Mesenchymal stem cell (in vitro differentiated cells and primary cell): Measurements from ENCODE around the gene SMTN.

Experiments
- DNase-seq: peaks from one replicate; pipeline ENCODE4 v3.0.0-alpha.2; 2013
- H2AFZ ChIP-seq: one replicate; pipeline ENCODE4 v1.6.1; 2013; ENCODE audit warnings: low read depth, mild to moderate bottlenecking, control low read depth, inconsistent platforms, low read length, moderate library complexity
- H2AK5ac ChIP-seq: 2 replicates; pipeline ENCODE4 v1.6.1; 2013; ENCODE audit warnings: low read length, moderate library complexity, mild to moderate bottlenecking, inconsistent platforms; ENCODE audit not compliant: severe bottlenecking
- H2BK120ac ChIP-seq: one replicate; pipeline ENCODE4 v1.6.1; 2013; ENCODE audit warnings: low read depth, mild to moderate bottlenecking, inconsistent platforms, low read length, moderate library complexity
- H2BK12ac ChIP-seq, 2 experiments: one replicate each; pipeline ENCODE4 v1.6.1; 2013; ENCODE audit warnings: inconsistent platforms in 2 of 2, low read length in 2 of 2, mild to moderate bottlenecking in 2 of 2, moderate library complexity in 2 of 2, control low read depth in 1 of 2
- H2BK15ac ChIP-seq: one replicate; pipeline ENCODE4 v1.6.1; 2013; ENCODE audit warnings: mild to moderate bottlenecking, low read depth, inconsistent platforms; ENCODE audit not compliant: poor library complexity, severe bottlenecking
- H2BK5ac ChIP-seq: 2 replicates; pipeline ENCODE4 v1.6.1; 2013; ENCODE audit warnings: low read depth, mild to moderate bottlenecking, low read length, control low read depth, inconsistent platforms; ENCODE audit not compliant: poor library complexity, severe bottlenecking
- H3K14ac ChIP-seq, 2 experiments: one replicate each; pipeline ENCODE4 v1.6.1; 2013; ENCODE audit warnings: inconsistent platforms in 2 of 2, low read length in 2 of 2, control low read depth in 1 of 2, mild to moderate bottlenecking in 1 of 2, moderate library complexity in 1 of 2
- H3K18ac ChIP-seq, 2 experiments: one replicate each; pipeline ENCODE4 v1.6.1; 2013; ENCODE audit warnings: inconsistent platforms in 2 of 2, low read length in 2 of 2, control low read depth in 1 of 2, low read depth in 1 of 2, mild to moderate bottlenecking in 1 of 2
- H3K23ac ChIP-seq, 2 experiments: one replicate each; pipeline ENCODE4 v1.6.1; 2013; ENCODE audit warnings: inconsistent platforms in 2 of 2, low read length in 2 of 2, mild to moderate bottlenecking in 2 of 2, moderate library complexity in 2 of 2, control low read depth in 1 of 2
- H3K27ac ChIP-seq: 2 replicates; pipeline ENCODE4 v1.5.1; 2013; ENCODE audit warnings: mild to moderate bottlenecking, moderate library complexity, low read length, control low read depth, inconsistent platforms; ENCODE audit not compliant: poor library complexity, severe bottlenecking
- H3K27me3 ChIP-seq, 2 experiments: 2 replicates each; pipeline versions ENCODE4 v1.6.1 to v1.7.0; 2013; ENCODE audit warnings: low read length in 2 of 2, mild to moderate bottlenecking in 2 of 2, moderate library complexity in 2 of 2, control low read depth in 1 of 2, inconsistent platforms in 1 of 2; ENCODE audit not compliant: control insufficient read depth in 1 of 2, insufficient read depth in 1 of 2
- H3K36me3 ChIP-seq, 2 experiments: 2 replicates each; pipeline versions ENCODE4 v1.6.1 to v1.7.0; 2013; ENCODE audit warnings: low read length in 2 of 2, control low read depth in 1 of 2, inconsistent platforms in 1 of 2, low read depth in 1 of 2, mild to moderate bottlenecking in 1 of 2; ENCODE audit not compliant: insufficient read depth in 2 of 2, control insufficient read depth in 1 of 2
- H3K4ac ChIP-seq, 2 experiments: one replicate each; pipeline ENCODE4 v1.6.1; 2013; ENCODE audit warnings: inconsistent platforms in 2 of 2, low read length in 2 of 2, mild to moderate bottlenecking in 2 of 2, moderate library complexity in 2 of 2, control low read depth in 1 of 2, low read depth in 1 of 2
- H3K4me1 ChIP-seq: 2 replicates; pipeline ENCODE4 v1.6.1; 2013; ENCODE audit warnings: low read depth, low read length, control low read depth; ENCODE audit not compliant: control insufficient read depth, insufficient read depth
- H3K4me2 ChIP-seq: 2 replicates; pipeline ENCODE4 v1.6.1; 2013; ENCODE audit warnings: low read length, mild to moderate bottlenecking, inconsistent platforms; ENCODE audit not compliant: poor library complexity, severe bottlenecking
- H3K4me3 ChIP-seq, 2 experiments: 2 replicates each; pipeline versions ENCODE4 v1.5.1 to v1.7.0; 2013; ENCODE audit warnings: low read length in 2 of 2, mild to moderate bottlenecking in 2 of 2, control low read depth in 1 of 2, low read depth in 1 of 2; ENCODE audit not compliant: insufficient read depth in 1 of 2
- H3K79me1 ChIP-seq: replicated peaks from 2 replicates; pipeline ENCODE4 v1.6.1; 2013; ENCODE audit warnings: mild to moderate bottlenecking, control low read depth, low read length, inconsistent platforms; ENCODE audit not compliant: poor library complexity, severe bottlenecking
- H3K9ac ChIP-seq: 2 replicates; pipeline ENCODE4 v1.7.0; 2013; ENCODE audit warnings: mild to moderate bottlenecking, low read length, moderate library complexity
- H3K9me3 ChIP-seq: 2 replicates; pipeline ENCODE4 v1.7.0; 2013; ENCODE audit warnings: mild to moderate bottlenecking, low read length; ENCODE audit not compliant: control insufficient read depth
- H4K8ac ChIP-seq: one replicate; pipeline ENCODE4 v1.6.1; 2013; ENCODE audit warnings: inconsistent platforms, mild to moderate bottlenecking, low read length, moderate library complexity
- H4K91ac ChIP-seq: one replicate; pipeline ENCODE4 v1.6.1; 2013; ENCODE audit warnings: mild to moderate bottlenecking, low read length, inconsistent platforms
- WGBS: methylation state at CpG from one replicate; pipeline ENCODE4 v1.1.7; 2013; ENCODE audit warnings: mixed read lengths; 5-methylcytosine and 5-hydroxymethylcytosine counted together

Gene SMTN

DNA sequence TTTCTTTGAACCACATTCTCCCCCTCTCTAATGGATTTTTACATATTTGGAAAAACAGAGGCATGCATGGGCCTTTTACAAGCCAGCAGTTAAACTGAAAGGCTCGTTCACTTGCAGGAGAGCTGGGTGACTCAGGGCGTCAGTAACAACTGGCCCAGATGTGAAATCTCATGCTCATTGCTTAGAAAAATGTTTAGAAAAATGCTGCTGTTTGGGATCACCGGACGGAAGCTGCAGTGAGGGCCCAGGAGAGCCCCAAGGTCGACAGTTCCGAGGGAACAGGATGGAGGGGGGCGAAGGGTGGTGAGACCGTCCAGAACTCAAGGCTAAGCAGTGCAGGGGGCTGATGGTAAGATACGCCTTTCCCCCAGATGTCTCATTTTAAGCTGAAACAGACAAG lies 41.7 kb upstream of the SMTN start:
- peak overlapping the region; percentile 81 for H2AFZ ChIP-seq
- peak overlapping the region in 1 of 2 experiments; percentile 54 for H3K4ac ChIP-seq
- H4K91ac ChIP-seq: peak overlapping the region; percentile 73
- H2BK12ac ChIP-seq: peak overlapping the region; percentile 89 to 92
- no peak overlapping the region for H2AK5ac ChIP-seq
- no peak overlapping the region for H3K4me2 ChIP-seq
- no peak overlapping the region for H3K27ac ChIP-seq
- no peaks in the 10 kb centered on the region for H3K36me3 ChIP-seq
- peak overlapping the region; percentile 46 to 92 for H3K18ac ChIP-seq
- H3K79me1 ChIP-seq: no peaks in the 10 kb centered on the region
- WGBS: 12% methylated on average over 8 of the region's 9 CpGs
- no peak overlapping the region for H4K8ac ChIP-seq
- no peak overlapping the region for H3K4me3 ChIP-seq
- peaks cover 2% of the 10 kb centered on the region for H3K9me3 ChIP-seq
- H3K9ac ChIP-seq: peak overlapping the region; percentile 70
- no peak overlapping the region for H2BK120ac ChIP-seq
- H3K27me3 ChIP-seq: peaks cover 0 to 9% of the 10 kb centered on the region in 2 experiments
- H2BK15ac ChIP-seq: peak overlapping the region; percentile 92
- no peaks in the 10 kb centered on the region for H3K4me1 ChIP-seq
- no peak overlapping the region for H2BK5ac ChIP-seq
- H3K23ac ChIP-seq: no peak overlapping the region
- H3K14ac ChIP-seq: no peak overlapping the region
- DNase-seq: peak; percentile 84

DNA sequence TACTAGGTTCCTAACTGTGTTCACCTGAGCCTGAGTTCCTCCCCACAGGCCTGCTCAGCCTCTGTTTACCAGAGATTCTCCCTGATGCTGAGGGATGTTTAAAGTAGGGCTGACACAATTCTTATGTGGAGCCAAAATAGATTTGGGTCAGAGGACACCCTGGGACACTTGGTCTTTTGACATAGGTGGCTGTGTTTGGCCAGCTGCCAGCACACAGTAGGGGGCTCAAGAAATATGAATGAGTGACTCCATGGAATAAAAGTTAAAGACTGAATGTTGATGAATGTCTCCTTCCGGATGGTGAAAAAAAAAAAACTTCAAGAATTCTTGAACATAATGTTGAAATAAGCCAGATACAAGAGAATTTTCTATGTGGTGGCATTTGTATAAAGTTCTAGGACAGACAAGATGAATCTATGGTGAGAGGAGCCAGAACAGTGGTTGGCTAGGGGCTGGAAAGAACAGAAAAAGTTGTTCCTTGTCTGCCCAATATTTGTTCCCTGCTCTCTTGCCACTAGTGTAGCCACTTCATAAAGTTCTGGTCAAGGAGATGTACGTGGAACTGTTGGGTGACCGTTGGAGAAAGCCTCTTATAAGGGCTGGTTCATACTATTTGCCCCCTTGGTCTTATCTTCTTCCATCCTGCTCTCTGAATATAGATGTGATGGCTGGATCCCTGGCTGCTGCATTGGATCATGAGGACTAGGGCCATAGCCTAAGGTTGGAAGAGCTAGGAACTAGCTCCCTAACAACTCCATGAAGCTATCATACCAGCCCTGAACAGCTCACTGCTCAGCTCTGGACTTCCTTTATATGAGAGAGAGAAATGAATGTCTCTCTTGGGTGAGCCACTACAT lies 40.3 kb upstream of the SMTN start:
- no peak overlapping the region for H3K4me3 ChIP-seq
- H3K9ac ChIP-seq: no peak overlapping the region
- H3K4me1 ChIP-seq: no peaks in the 10 kb centered on the region
- H3K14ac ChIP-seq: no peak overlapping the region
- WGBS: 75% methylated on average over 3 of the region's 3 CpGs
- H4K91ac ChIP-seq: peak overlapping the region; percentile 11
- peaks cover 2% of the 10 kb centered on the region for H3K9me3 ChIP-seq
- DNase-seq: no peak
- H2BK5ac ChIP-seq: no peak overlapping the region
- H3K4me2 ChIP-seq: no peak overlapping the region
- H4K8ac ChIP-seq: no peak overlapping the region
- no peak overlapping the region for H3K27ac ChIP-seq
- no peaks in the 10 kb centered on the region for H3K79me1 ChIP-seq
- peak overlapping the region; percentile 33 to 47 for H3K4ac ChIP-seq
- no peak overlapping the region for H3K23ac ChIP-seq
- peaks cover 0 to 9% of the 10 kb centered on the region in 2 experiments for H3K27me3 ChIP-seq
- H2AK5ac ChIP-seq: no peak overlapping the region
- no peak overlapping the region for H2AFZ ChIP-seq
- peak overlapping the region; percentile 55 for H2BK120ac ChIP-seq
- H2BK15ac ChIP-seq: no peak overlapping the region
- H2BK12ac ChIP-seq: peak overlapping the region in 1 of 2 experiments; percentile 73
- H3K18ac ChIP-seq: peak overlapping the region in 1 of 2 experiments; percentile 48
- H3K36me3 ChIP-seq: no peaks in the 10 kb centered on the region

DNA sequence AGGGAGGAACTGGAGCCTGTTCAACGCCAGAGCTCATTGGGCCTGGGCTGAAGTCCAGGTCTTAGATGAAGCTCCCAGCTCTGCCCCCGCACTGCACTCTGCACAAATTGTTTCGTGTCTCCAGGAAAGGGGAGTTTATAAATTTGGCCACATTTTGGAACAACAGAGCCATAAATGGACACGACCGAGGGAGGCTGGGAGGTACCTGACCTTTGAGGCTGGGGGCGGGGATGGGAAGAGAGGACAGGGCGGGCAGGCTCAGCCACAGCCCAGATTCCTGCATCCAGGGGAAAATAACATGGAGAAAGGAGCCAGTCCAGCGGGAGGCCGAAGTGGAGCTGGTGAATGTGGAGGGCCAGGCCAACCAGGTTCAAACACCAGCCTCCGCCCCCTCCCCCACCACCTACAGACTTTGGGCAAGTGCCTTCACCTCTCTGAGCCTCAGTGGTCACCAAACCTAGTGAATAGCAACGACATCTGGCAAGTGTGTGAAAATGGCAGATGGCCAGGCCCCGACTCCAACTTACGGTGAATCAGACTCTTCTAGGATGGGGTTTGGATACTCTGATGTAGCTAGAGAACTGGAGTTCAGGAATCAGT lies 36.8 kb upstream of the SMTN start:
- Histone ChIP-seq H3K18ac (peak overlapping the region; percentile 37 to 87), H2AK5ac (no peak overlapping the region), H3K27ac (no peak overlapping the region), H3K23ac (no peak overlapping the region), H3K79me1 (no peaks in the 10 kb centered on the region), H3K4me1 (peaks cover 7% of the 10 kb centered on the region), H4K8ac (peak overlapping the region; percentile 29), H2AFZ (no peak overlapping the region), H3K4me3 (no peak overlapping the region), H3K27me3 (peaks cover 0 to 4% of the 10 kb centered on the region in 2 experiments), H2BK120ac (no peak overlapping the region), H3K14ac (peak overlapping the region in 1 of 2 experiments; percentile 27), H2BK12ac (peak overlapping the region in 1 of 2 experiments; percentile 98), H2BK5ac (no peak overlapping the region), H3K36me3 (no peaks in the 10 kb centered on the region), H3K4me2 (no peak overlapping the region), H3K4ac (peak overlapping the region in 1 of 2 experiments; percentile 41), H4K91ac (no peak overlapping the region), H2BK15ac (no peak overlapping the region), H3K9ac (no peak overlapping the region), H3K9me3 (peaks cover 2% of the 10 kb centered on the region)
- WGBS: 78% methylated on average over 12 of the region's 13 CpGs
- no peak for DNase-seq

DNA sequence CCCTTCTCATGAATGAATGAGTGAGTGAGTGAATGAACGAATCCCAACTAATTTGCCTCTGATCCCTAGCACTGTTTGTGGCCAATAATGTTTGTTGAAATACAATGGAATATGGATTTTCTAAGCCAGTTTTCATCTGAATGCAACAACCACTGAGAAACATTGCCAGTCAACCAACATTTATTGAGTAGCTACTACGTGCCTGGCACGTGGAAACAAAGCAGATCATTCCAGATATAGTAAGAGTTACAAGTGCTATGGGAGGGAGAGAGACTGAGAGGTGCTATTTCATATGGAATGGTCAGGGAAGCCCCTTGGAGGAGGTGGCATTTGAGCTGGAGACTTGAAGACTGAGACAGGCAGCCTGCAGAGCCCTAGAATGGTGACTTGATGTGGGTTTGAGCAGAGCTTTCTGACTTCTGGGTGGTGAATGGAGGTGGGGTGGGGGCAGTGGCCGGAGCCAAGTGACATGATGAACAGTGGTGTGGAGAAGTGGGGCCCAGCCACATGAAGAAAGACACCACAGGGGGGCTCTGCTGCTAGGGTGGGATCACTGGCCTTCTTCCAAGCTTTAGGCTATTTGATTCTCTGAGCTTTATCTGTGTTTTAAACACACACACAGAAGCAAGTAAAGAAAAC lies 35.1 kb upstream of the SMTN start:
- H3K4me1 ChIP-seq: peaks cover 7% of the 10 kb centered on the region
- H2AK5ac ChIP-seq: no peak overlapping the region
- no peak overlapping the region for H3K4me2 ChIP-seq
- no peak overlapping the region for H3K27ac ChIP-seq
- no peaks in the 10 kb centered on the region for H3K36me3 ChIP-seq
- no peak overlapping the region for H2BK5ac ChIP-seq
- peak overlapping the region; percentile 86 to 92 for H2BK12ac ChIP-seq
- peak overlapping the region; percentile 91 for H2BK15ac ChIP-seq
- H2BK120ac ChIP-seq: peak overlapping the region; percentile 96
- no peak overlapping the region for H3K4me3 ChIP-seq
- H3K9ac ChIP-seq: no peak overlapping the region
- peak overlapping the region; percentile 80 to 91 for H3K18ac ChIP-seq
- peak overlapping the region in 1 of 2 experiments; percentile 81 for H3K4ac ChIP-seq
- WGBS: 61% methylated on average over 3 of the region's 4 CpGs
- peak overlapping the region; percentile 47 for H4K91ac ChIP-seq
- no peak overlapping the region for H3K14ac ChIP-seq
- H3K9me3 ChIP-seq: peaks cover 2% of the 10 kb centered on the region
- peak; percentile 25 for DNase-seq
- H4K8ac ChIP-seq: peak overlapping the region; percentile 55
- no peaks in the 10 kb centered on the region for H3K27me3 ChIP-seq
- H2AFZ ChIP-seq: no peak overlapping the region
- H3K23ac ChIP-seq: no peak overlapping the region
- no peaks in the 10 kb centered on the region for H3K79me1 ChIP-seq
